Hepatocyte (in vitro differentiated cells): ENCODE results near the gene TMEM176A.

ENCODE experiments used
- EZH2 ChIP-seq: fragments of 200-600 bp; sonication (generic); IDR thresholded peaks from 2 replicates; pipeline ENCODE4 v1.6.1; 2016; ENCODE audit warnings: antibody characterized with exemption, mild to moderate bottlenecking, borderline replicate concordance
- TF ChIP-seq, protein P1 (sequence below): fragments of 200-600 bp; sonication (generic); IDR thresholded peaks from 2 replicates; pipeline ENCODE4 v1.5.1; 2016; ENCODE audit warnings: antibody characterized with exemption, mild to moderate bottlenecking; ENCODE audit not compliant: poor library complexity

DNA sequence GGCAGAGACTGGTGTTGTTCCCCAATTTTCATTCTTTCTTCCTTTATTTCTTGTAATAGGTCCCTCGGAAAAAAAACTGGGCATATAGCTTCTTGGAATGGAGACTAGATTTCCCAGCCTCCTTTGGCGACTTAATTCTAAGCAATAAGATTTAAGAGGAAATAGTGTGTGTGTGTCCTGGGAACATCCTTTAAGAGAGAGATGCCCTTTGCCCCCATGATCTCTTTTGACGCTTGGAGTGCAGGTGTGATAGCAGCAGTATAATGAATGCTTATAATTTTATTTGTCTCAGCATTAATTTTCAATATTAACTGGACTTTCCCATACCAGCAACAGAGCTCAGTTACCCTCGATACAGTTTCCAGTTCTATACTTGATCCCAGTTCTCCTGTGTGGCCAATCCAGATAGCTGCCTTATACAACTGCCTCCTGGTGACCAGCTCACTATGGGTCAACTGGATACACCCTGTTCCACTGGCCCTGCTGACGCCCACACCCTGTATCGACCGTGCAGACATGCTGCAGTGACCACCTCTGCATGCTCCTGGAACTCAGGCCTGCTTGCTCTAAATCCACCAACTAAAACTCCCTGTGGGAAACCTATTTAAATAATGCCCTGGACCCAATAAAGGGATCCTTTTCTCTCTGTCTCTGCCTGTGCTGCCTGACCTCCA lies 13.9 kb downstream of the TMEM176A start:
- TF ChIP-seq, protein P1, sequence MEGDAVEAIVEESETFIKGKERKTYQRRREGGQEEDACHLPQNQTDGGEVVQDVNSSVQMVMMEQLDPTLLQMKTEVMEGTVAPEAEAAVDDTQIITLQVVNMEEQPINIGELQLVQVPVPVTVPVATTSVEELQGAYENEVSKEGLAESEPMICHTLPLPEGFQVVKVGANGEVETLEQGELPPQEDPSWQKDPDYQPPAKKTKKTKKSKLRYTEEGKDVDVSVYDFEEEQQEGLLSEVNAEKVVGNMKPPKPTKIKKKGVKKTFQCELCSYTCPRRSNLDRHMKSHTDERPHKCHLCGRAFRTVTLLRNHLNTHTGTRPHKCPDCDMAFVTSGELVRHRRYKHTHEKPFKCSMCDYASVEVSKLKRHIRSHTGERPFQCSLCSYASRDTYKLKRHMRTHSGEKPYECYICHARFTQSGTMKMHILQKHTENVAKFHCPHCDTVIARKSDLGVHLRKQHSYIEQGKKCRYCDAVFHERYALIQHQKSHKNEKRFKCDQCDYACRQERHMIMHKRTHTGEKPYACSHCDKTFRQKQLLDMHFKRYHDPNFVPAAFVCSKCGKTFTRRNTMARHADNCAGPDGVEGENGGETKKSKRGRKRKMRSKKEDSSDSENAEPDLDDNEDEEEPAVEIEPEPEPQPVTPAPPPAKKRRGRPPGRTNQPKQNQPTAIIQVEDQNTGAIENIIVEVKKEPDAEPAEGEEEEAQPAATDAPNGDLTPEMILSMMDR, result no peak
- TF ChIP-seq EZH2, result no peak
